GM15510 (cell line): Measurements from ENCODE around the gene PPM1H.

Experiments
- POLR2A ChIP-seq: IDR thresholded peaks from 3 replicates; pipeline ENCODE4 v1.6.1; 2011; ENCODE audit warnings: borderline replicate concordance; ENCODE audit not compliant: insufficient read length; ENCODE audit errors: extremely low read depth

PPM1H gene

DNA sequence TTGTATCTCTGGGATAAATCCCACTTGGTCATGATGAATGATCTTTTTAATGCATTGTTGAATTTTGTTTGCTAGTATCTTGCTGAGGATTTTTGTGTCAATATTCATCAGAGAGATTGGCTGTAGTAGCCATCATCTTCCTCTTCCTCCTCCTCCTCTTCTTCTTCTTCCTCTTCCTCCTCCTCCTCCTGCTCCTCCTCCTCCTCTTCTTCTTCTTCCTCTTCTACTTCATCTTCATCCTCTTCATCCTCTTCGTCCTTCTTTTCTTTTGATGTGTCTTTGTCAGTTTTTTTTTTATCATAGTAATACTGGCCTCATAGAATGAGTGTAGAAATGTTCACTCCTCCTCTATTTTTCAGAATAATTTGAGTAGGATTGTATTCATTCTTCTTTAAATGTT is 15.4 kb upstream of the PPM1H start:
- TF ChIP-seq POLR2A, result no peak

DNA sequence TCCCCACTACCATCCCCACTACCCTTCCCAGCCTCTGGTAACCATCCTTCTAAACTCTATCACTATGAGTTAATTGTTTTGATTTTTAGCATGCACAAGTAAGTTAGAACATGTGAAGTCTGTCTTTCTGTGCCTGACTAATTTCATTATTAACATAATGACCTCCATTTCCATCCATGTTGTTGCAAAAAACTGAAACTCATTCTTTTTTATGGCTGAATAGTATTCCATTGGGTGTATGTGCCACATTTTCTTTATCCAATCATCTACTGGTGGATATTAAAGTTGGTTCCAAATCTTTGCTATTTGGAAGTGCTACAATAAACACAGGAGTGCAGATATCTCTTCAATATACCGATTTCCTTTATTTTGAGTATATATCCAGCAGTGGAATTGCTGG is 13.2 kb upstream of the PPM1H start:
- no peak for TF ChIP-seq POLR2A

DNA sequence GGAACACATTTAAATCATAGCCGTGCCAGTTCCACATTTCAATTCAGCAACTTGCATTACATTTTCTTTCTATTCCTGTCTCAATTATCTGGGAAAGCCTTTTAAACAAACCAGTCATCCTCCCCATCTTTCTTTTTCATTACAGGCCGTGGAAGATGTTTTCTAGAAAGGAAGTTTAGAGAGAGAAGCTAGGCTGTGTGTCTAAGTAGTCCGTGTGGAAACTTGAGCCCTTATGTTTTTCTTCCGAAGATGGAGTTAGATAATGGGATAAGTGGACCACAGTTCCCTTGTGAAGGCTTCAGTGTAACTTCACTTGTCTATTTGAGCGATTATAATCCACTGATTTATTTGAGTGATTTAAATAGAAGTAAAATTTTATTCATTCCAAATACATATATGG is 12.4 kb upstream of the PPM1H start:
- no peak for TF ChIP-seq POLR2A

DNA sequence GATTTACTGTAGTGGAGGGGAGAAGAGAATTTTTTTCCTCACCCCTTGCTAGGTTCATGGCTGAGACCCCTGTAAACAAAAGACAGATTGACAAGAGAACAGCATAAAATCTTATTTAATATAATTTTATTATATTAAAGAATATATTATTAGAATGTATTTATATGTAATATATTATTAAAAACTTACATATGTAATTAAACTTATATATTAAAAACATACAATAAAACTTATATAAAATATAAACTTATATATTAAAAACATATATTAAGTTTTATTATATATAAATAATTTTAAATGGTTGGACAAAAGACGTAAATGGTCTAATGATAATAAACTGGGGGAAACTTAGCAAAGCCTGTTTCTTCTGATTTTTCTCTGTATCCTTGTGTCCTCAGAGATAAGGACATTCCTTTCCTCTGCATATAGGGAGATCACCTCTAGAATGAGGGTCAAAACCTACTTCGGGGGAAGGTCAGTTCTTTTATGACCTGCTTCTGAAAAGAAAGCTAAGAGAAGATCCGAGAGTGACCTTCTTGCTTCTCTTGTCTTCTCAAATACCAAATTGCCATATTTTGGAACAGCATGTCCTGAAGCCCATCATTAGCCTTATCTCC is 8.9 kb upstream of the PPM1H start:
- TF ChIP-seq POLR2A, result no peak

DNA sequence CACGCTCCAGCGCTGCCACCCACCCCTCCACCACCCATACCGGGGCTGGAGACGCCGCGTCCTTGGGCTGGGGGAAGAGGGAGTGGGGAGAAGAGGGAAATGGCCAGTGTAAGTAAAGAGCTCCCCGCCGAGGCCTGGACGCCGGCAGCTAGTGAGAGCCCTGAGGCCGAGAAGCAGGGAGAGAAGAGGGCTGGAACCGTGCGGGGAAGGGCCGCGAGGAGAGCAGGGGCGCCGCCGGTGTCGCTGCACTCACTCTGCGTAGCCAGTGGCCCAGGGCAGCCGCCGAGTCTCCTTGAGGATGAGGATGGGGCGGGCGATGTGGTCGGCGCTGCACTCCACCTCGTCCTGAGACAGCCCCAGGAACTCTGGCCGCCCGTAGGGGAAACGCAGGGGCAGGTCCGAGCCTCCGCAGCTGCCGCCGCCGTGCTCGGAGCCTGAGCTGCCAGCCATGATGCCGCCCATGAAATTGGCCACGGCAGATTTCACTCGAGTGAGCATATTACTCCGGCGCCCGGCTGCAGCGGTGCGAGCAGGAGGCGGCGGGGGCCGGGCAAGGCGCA is 631 bp downstream of the PPM1H start:
- no peak for TF ChIP-seq POLR2A

DNA sequence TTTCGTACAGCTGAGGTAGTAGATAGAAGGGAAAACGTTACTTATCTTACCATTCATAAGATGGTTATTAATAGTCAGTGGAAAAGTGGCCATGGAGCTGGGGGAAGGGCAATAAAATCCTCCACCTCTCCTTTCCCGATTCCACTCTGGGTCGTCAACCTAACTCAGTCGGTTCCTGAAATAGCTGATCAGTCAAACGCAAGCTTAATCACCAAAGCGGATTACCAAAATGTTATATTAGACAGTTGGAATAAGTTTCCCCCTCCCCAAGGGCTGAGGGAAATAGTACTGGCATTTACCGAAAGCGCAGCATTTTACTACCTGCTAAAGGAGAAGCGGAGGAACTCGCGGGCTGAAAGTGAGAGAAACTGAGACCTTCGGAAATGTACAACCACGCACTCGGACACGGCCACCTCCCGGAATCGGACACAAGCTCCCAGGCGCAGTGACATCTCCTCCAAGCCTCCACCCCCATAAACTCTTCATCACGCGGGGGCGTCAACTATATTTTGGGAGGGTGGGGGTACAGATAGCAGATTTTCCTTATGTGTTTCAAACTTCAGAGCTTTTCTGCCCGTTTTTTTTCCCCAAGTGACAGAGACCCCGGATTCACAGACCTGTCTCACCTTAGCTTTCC is 1.2 kb downstream of the PPM1H start:
- no peak for TF ChIP-seq POLR2A

DNA sequence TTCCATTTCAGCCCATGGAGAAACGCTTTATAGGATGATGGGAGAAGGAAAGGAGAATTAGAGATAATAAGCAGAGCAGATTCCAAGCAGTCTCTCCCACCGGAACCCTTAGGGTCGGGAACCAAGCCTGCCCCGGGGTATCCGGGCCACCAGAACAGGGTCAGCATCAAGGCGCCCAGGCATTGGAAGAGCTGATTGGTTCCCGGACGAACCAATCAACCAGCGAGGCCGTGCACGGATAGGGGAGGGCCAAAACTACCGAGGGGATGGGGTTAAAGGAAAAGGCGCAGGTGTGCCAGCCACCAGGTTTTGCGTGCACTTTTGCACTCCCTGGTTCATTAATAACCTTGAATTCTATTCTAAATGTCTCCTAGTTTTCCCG is 1.7 kb downstream of the PPM1H start:
- no peak for TF ChIP-seq POLR2A

DNA sequence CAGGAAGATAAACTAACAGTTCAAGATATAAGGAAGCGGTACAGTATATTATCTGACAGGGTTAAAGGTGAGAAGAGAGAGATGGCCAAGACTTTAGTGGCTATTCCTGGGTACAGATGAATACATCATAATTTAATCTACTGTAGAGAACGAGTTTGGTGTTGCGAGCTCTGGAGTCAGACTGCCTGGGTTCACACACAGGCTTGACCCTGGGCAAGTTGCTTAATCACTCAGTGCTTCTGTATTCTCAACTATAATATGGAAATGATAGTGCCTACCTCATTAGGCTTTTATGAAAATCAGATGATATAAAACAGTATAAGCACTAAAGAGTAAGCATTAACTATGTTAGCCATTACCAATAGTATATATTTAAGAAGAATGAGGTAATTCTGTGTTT is 3.5 kb downstream of the PPM1H start:
- no peak for TF ChIP-seq POLR2A

DNA sequence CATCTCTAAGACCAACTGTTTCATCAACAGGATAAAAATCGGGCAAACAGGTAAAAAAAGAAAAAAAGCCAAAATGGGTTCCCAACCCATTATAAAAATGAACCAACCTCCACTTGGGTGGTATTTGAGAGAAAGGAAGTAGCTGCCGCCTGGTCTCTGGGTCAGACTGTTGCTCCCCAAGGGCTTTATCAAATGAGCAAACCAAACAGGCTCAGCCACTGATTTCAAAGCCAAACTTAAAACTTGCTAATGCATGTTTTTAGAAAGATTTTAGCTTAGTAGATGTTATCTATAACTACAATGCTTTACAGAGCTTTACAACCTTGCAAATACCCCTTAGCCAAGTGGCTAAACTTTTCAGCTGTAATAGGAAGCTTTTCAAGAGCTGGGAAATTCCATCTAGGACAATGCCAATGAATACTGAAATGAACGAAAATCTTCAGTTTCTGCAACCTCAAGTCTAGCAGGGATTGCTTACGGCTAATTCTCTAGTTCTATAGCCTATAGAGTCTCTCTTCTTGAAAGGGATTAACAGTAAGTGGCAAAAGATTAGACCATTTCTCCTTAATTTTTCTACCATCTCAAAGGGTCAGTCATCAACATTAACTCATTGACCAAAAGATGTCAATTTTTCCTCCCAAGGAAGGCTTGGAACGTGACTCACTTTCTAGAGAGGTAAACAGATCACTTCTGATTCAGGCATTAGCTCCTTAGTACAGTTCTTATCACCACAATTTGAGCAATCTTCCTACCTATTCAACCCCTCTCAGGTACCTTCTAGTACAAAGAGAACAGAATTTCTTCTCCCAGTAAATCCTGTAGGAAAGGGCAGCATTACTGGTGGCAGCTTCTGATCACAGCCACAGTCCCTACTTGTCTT is 4.2 kb downstream of the PPM1H start:
- TF ChIP-seq POLR2A, result no peak

DNA sequence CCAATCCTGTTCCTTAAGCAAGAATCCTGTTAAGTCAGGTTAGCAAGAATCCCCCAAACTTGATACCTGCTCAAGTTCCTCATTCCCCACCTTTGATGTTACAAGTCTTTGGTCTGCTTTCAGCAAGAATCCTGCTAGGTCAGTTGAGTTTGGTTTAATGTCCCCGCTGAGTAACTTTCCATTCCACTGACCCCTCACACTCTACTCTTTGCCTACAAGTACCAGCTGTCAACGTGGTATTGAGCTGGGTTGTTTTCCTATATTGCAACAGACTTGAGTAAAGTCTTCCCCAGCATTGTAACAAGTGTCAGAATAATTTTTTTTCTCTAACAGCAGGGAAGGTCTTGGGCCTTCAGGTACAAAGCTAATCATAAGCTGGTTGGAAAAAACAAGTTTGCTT is 6.3 kb downstream of the PPM1H start:
- TF ChIP-seq POLR2A, result no peak

DNA sequence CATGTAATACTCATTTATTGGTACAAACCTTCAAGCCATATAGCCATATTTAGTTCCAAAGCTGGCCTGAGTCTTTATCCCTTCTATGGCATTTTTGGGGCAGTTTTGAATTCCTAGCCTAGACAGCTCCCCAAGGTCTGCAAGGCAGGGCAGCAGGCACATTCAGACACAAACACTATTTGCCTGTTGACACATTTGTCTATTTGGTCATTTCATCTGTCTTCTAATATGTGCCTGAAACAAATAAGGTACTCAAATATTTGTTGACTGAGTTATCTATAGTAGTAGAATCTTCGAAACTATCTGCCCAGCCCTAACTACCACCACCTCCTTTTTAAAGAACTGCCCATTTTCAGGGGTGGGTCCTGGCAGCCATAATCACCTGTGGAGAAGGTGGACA is 9.3 kb downstream of the PPM1H start:
- TF ChIP-seq POLR2A, result no peak

DNA sequence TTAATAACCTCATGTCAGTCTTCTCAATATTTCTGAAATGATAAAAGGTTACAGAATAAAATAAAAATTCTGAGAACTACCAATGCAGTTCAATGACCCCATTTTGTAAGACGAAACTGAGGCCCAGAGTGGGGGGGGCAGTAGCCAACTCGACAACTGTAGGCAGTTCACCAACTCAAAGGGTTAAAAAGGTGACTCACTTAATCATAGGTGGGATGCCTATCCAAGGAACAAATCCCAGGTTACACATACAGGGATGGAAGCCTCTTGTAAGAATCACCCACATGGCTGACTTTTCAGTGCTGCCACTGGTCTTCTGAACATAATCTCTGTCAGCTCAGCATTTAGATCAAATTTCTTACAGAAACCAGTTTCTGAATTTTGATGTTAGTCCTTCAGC is 10.9 kb downstream of the PPM1H start:
- no peak for TF ChIP-seq POLR2A

DNA sequence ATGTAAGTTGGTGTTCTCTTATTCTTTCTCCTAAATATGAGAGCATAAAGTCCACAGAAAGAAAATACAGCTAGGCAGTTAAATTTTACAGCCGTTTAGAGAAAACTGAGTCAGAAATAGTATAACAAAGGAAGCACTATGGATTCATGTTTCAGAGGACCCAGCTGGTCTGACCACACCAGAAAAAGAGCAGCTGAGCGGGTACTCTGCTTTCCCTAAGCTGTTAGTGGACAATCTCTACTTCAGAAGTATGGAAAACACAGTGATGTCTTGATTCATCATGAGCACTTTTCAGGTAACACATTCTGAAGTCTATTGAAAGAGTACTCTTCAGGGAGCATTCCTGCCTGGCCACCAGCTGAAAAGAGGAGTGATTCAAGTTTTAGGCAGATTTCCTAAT is 12.4 kb downstream of the PPM1H start:
- no peak for TF ChIP-seq POLR2A

DNA sequence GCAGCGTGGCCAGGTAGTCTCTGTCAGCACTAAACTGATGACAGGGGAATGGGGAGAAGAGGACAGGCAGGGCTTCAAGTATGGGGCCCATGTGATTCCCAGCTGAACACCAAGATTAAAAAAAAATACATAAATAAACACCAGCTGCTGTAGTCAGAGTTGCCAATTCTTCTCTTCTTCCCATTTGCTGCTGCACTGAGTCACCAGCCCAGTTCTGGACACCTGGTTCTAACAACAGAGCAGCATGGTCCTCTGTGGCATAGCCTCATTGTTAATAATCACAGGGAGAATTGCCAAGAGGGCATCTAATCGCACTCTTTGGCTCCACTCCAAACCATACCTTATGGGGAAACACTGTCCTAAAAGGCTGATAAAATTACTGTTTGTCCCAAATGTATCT is 15.1 kb downstream of the PPM1H start:
- TF ChIP-seq POLR2A, result no peak

DNA sequence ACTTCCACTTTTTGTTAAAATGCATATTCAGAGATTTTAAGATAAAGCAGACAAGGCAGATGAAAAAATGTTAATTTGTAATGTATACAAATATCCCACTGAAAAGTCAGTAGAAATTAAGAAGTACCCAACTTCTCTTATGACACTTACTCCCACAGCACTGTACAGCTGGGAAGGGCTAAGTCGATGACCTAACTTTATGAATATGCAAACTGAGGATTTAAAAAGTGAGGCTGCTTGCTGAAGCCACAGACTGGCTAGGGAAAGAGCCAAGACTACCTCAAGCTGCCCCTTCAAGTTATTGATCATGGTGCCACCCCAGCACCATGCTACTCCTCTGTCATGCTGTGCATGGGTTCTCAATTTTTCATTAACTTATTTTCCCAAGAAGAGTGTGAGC is 17.0 kb downstream of the PPM1H start:
- TF ChIP-seq POLR2A, result no peak

DNA sequence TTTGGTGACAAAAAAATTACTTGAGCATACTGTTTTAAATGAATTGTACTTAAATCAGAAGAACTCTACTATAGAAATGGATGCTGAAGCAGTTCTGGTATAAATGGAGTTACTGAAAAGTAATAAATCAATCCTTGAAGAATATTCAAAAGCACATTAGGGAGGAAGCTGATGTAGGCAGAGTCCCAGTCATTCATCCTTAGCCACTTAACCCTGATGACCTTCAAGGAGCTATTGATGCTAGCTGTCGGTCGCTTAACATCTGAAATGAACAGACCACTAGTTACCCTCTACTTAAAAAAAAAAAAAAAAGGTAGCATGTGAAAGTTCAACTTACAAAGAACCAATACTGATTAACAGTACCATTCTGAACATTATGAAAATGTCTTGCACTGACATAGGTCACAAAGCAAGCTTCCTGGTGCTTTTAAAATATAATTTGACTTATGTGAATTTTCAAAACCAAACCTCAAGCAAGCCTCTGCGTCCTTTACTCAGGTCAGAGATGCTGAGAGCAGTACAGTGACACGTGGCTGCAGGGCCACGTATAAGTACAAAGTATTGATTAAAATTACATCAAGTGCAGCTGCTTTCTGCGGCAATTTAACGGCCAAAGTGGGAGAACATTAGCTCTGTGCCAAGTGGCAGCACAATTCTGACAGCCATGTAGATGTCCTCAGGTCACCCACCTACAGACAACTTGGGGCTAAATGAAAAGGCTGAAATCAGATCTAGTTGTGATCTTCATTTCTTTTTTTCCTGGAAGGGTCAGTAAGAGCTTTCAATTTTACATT is 18.1 kb downstream of the PPM1H start:
- TF ChIP-seq POLR2A, result no peak

DNA sequence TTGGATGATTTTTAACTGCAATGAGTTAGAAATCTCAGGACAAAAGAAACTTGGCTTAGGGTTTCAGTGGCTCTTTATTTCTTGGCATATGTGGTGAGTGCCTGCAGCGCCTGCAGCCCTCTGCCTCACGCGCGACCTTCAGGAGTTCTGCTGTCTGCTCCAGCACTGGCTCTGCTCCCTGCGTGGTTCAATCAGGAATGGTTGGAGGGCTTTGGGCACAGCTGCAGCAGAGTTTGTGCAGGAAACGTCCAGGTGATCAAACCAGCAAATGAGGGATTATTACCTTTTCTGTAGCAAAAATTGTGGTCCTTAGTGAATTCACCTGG is 19.8 kb downstream of the PPM1H start:
- no peak for TF ChIP-seq POLR2A
